Activated naive CD4-positive, alpha-beta T cell treated with anti-CD3 and anti-CD28 coated beads, Interleukin-2, amount 10 ng/mL, durations not matched to agents 7 days and 5 days (primary cell): ENCODE measurements around the gene UBE2J2.

Experiments
- CTCF ChIA-PET: fragments of 350-600 bp; sonication (Branson Sonifier 250); formaldehyde crosslinking; loops from one replicate; lab custom pipeline; 2021; ENCODE audit warnings: antibody characterized with exemption; lab: Charles Lee
- DNase-seq: peaks from one replicate; pipeline ENCODE4 v3.0.0-alpha.2; 2020
- H3K27ac Mint-ChIP-seq: one replicate; pipeline ENCODE4 v1.8.0; 2021; ENCODE audit warnings: mild to moderate bottlenecking, moderate library complexity, mixed read lengths
- H3K27me3 Mint-ChIP-seq: one replicate; pipeline ENCODE4 v1.8.0; 2021; ENCODE audit warnings: mild to moderate bottlenecking, mixed read lengths
- H3K36me3 Mint-ChIP-seq: one replicate; pipeline ENCODE4 v1.8.0; 2021; ENCODE audit warnings: mixed read lengths
- H3K4me1 Mint-ChIP-seq: one replicate; pipeline ENCODE4 v1.8.0; 2021; ENCODE audit warnings: mixed read lengths
- H3K4me3 Mint-ChIP-seq: one replicate; pipeline ENCODE4 v1.8.0; 2021; ENCODE audit warnings: mild to moderate bottlenecking, moderate library complexity, mixed read lengths
- H3K9me3 Mint-ChIP-seq: one replicate; pipeline ENCODE4 v1.8.0; 2021; ENCODE audit warnings: mixed read lengths

The UBE2J2 gene

DNA sequence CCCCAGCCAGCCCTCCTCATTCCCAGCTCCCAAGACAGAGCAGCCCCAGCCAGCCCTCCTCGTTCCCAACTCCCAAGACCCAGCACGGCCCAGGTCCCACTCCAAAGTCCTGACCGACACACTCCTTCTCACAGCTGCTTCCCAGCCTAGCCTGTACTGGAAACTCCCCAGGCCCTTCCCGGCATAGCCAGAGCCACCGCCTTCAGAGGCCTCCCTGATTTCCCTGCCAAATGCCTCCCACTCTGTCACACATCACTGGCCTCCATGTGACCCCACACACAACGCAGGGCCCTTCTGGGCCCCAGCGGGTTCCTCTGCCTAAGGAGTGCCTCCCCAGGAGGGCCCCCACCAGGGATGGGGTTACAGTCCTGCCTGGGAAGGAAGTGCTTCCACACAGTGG lies 2.8 kb downstream of the UBE2J2 start:
- Mint-ChIP-seq H3K36me3 (peaks cover 40% of the 10 kb centered on the region), H3K27ac (peak overlapping the region; percentile 29), H3K4me3 (peak overlapping the region; percentile 51), H3K9me3 (no peaks in the 10 kb centered on the region), H3K27me3 (no peaks in the 10 kb centered on the region), H3K4me1 (peaks cover 43% of the 10 kb centered on the region)
- DNase-seq, result no peak
- CTCF ChIA-PET, result interaction anchor here (1.1 kb wide), 2 partner anchors 148 to 286 kb away, joined by 3 read pairs; no protein-coding TSS in a partner anchor

DNA sequence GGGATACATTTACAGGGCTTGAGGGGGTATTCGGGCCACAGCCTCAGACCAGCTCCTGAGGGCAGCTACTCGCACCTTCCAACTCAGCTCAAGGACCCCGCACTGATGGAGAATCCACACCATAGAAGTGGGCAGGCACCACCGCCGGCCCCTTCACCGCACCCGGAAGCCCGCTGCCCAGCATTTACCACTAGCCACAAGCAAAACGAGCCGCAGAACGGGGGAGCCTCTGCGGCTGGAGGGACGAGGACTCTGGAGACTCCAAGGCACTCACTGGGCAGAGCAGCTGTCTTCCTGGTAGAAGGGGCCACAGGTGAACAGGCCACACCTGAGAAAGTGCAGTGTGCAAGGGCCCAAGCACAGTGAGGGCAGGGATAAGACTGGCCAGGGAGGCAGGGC lies 5.4 kb downstream of the UBE2J2 start:
- Mint-ChIP-seq H3K4me3 (no peak overlapping the region), H3K9me3 (no peaks in the 10 kb centered on the region), H3K27me3 (no peaks in the 10 kb centered on the region), H3K27ac (no peak overlapping the region), H3K36me3 (peaks cover 47% of the 10 kb centered on the region), H3K4me1 (peaks cover 35% of the 10 kb centered on the region)
- DNase-seq, result no peak
- CTCF ChIA-PET, result interaction anchor here (1.5 kb wide), 1 partner anchor 146 kb away, joined by 3 read pairs; no protein-coding TSS in a partner anchor

DNA sequence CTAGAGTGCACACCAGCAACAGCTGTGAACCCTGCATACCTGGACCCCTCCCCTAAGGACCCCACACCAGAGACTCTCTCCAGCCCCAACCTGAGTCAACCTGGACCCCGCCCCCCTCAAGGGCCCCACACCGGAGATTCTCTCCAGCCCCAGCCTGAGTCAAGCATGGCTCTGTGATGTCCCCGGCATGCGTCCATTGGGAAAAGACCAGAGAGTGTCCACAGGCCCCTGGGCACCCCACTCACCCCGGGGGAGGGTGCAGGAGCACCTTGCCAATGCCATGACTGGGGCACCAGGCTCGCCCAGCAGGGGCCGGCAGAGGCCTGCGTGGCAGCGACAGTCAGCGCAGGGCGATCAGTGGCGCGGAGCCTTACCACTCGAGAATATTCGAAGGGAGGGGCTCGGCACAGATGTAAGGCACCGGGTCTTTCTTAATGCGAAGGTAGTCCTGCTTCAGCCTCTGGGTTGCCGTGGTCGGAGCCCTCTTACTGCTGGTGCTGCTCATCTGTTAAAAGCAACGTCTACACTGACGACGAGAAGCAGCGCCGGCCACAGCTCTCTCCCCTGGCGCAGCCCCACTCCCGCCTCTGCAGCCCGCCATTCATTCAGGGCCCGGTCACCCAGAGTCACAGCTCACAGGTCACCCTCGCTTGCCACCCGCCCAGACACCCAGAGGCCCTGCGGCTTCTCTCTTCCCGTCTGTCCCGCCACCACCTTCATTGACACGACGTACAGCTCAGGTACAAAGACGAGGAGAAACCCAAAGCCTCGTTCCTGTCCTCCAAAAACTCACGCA lies 6.0 kb downstream of the UBE2J2 start:
- H3K4me1 Mint-ChIP-seq, result peaks cover 31% of the 10 kb centered on the region
- DNase-seq, result no peak
- H3K27me3 Mint-ChIP-seq, result no peaks in the 10 kb centered on the region
- H3K4me3 Mint-ChIP-seq, result no peak overlapping the region
- H3K27ac Mint-ChIP-seq, result no peak overlapping the region
- peaks cover 45% of the 10 kb centered on the region for H3K36me3 Mint-ChIP-seq
- H3K9me3 Mint-ChIP-seq, result no peaks in the 10 kb centered on the region
- CTCF ChIA-PET, result interaction anchor here (1.5 kb wide), 1 partner anchor 145 kb away, joined by 3 read pairs; no protein-coding TSS in a partner anchor

DNA sequence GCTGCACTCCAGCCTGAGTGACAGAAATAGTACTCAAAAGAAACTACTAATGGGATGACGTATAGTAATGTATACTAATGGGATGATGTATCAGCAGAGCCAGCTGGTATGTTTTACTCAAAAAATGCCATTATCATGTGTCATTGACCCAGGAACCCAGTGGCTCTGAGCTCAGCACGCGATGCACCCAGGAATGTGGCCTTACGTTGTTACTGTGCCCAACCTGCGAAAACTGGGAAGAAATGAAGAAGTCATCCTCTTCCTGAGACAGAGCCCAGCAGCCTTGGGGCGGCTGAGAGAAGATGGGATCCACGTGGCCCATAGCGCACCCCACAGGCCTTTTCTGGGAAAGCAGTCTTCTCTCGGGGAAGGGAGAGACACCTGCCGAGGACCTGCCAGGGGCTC lies 8.8 kb downstream of the UBE2J2 start:
- no peak overlapping the region for H3K27ac Mint-ChIP-seq
- H3K4me3 Mint-ChIP-seq, result no peak overlapping the region
- peaks cover 16% of the 10 kb centered on the region for H3K4me1 Mint-ChIP-seq
- H3K9me3 Mint-ChIP-seq, result no peaks in the 10 kb centered on the region
- no peaks in the 10 kb centered on the region for H3K27me3 Mint-ChIP-seq
- H3K36me3 Mint-ChIP-seq, result peaks cover 38% of the 10 kb centered on the region
- CTCF ChIA-PET, result interaction anchor here (2.7 kb wide), 1 partner anchor 143 kb away, joined by 17 read pairs; no protein-coding TSS in a partner anchor
- DNase-seq, result no peak

DNA sequence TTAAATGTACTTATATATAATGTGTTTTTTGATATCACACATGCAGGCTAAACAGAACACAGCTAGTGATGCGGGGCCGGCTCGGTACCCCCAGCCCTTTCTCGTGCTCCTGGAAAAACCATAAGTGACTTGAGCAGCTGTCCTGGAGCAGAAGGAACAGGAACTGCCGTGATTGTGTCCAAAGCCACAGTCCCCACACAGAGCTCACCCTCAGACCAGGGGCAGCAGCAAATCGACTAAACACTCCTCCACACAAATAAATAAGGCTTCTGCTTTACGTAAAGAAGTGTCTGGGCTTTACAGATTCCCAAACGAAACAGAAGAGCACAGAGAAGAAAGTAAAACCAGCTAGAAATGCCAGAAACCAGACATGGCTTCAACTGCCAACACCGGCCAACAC lies 9.6 kb downstream of the UBE2J2 start:
- Mint-ChIP-seq H3K4me1 (peaks cover 13% of the 10 kb centered on the region), H3K9me3 (no peaks in the 10 kb centered on the region), H3K4me3 (no peak overlapping the region), H3K27me3 (no peaks in the 10 kb centered on the region), H3K27ac (no peak overlapping the region), H3K36me3 (peaks cover 43% of the 10 kb centered on the region)
- CTCF ChIA-PET, result interaction anchor here (2.7 kb wide), 1 partner anchor 142 kb away, joined by 17 read pairs; no protein-coding TSS in a partner anchor
- no peak for DNase-seq

DNA sequence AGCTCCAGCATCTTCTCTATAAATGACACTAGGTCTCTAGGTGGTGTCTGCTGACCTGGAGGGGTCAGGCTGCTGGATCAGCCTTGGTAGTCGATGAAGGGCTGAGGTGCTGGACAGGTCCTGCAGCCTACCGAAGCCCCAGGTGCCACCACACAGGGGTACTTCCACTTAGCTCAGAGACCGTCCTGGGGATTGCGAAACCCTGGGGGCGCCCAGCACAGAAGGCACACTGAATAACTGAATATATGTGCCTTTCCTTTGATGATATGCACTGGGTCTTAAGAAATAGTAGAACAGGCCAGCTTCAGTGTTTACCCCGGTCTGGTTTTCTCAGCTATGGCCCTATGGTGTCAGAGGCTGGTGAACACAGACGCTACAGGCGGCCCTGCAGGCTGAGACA lies 10.9 kb downstream of the UBE2J2 start:
- Mint-ChIP-seq H3K4me3 (no peak overlapping the region), H3K27ac (no peak overlapping the region), H3K4me1 (peaks cover 14% of the 10 kb centered on the region), H3K36me3 (peaks cover 45% of the 10 kb centered on the region), H3K9me3 (no peaks in the 10 kb centered on the region), H3K27me3 (no peaks in the 10 kb centered on the region)
- no peak for DNase-seq
- CTCF ChIA-PET, result no interaction called here

DNA sequence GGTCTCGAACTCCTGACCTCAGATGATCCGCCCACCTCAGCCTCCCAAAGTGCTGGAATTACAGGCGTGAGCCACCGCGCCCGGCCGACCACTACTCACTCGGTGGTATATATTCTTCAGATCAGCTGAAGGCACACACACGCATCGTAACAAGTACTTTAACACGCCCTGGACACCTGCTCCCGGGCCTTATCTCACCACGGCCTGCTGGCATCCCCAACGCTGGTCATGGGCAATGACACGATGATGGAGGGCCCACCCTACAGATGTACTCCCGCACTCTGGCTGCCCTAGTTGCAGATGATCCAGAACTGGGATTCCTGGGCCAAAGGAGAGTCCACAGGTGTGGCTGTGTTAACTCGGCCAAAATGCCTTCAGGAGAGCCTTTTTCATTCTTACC lies 11.6 kb downstream of the UBE2J2 start:
- Mint-ChIP-seq H3K9me3 (no peaks in the 10 kb centered on the region), H3K27ac (no peak overlapping the region), H3K27me3 (no peaks in the 10 kb centered on the region), H3K36me3 (peaks cover 44% of the 10 kb centered on the region), H3K4me1 (peaks cover 16% of the 10 kb centered on the region), H3K4me3 (no peak overlapping the region)
- CTCF ChIA-PET, result interaction anchor here (1.9 kb wide), 1 partner anchor 140 kb away, joined by 9 read pairs; no protein-coding TSS in a partner anchor
- DNase-seq, result no peak

DNA sequence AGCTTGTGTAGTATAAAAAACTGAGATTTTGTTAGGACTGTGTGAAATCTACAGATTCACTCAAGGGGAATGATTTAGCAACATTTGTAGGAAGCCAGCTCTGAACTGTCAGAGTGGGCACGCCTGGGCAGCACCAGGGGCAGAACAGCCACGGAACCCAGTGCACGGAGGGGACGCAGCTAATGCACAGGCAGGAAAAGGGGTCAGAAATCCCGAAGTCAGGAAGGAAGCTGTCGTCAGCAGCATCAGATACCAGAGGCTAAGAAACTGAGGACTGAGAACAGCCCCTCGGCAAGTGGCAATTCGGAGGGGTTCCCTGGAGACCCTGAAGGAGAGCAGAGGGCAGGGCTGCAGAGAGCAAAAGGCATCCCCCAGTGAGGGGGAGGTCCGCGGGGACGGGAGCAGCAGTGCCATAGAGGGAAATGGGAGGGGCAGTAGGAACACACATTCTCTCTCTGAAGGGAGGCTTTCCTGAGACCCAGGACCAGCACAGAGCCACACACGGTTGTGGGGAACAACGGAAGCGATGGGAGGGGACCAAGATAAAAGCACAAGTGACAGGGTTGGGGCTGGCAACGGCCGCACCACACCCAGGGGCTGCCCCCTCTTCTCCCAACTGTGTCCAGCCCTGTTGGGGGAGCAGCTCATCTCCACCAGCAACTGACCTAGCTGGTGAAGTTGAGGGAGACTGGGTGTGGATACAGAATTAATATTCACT lies 12.7 kb downstream of the UBE2J2 start:
- no peaks in the 10 kb centered on the region for H3K27me3 Mint-ChIP-seq
- CTCF ChIA-PET, result interaction anchor here (1.1 to 1.9 kb wide), 2 partner anchors 23 to 139 kb away, joined by 3 to 9 read pairs; no protein-coding TSS in a partner anchor
- H3K9me3 Mint-ChIP-seq, result no peaks in the 10 kb centered on the region
- DNase-seq, result no peak
- H3K4me1 Mint-ChIP-seq, result peaks cover 16% of the 10 kb centered on the region
- H3K4me3 Mint-ChIP-seq, result no peak overlapping the region
- H3K36me3 Mint-ChIP-seq, result peaks cover 45% of the 10 kb centered on the region
- H3K27ac Mint-ChIP-seq, result peak overlapping the region; percentile 85

DNA sequence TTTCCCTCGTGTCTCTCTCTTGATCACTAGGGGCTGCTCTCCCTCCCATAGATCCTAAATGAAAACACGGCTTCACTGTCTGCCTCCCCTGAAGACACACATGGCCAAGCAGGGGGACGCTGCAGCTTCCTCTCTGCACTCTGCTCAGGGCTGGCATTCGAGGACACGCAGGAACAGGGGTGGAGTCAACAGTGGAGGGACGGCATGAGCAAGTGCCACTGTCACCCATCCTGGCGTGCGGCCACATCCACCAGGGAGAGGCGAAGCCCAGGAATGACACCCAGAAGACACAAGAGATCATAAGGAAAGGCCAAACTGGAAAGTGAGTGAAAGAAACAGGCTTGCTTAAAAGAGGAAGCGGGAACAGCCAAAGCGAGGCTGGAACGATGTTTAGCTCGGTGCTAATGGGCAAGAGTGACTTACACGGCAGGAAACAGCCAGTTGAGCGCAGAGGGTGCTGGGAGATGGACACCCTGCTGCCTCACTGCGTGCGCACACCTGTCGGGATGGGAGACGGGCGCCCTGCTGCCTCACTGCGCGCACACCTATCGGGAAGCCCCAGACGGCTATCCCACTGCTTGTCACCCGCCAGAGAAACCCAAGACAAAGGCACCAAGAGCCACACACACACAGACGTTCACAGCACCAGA lies 13.6 kb downstream of the UBE2J2 start:
- Mint-ChIP-seq H3K36me3 (peaks cover 44% of the 10 kb centered on the region), H3K27me3 (no peaks in the 10 kb centered on the region), H3K27ac (peak overlapping the region; percentile 3), H3K4me1 (peaks cover 16% of the 10 kb centered on the region), H3K9me3 (no peaks in the 10 kb centered on the region), H3K4me3 (no peak overlapping the region)
- DNase-seq, result no peak
- CTCF ChIA-PET, result interaction anchor here (1.1 kb wide), 1 partner anchor 22 kb away, joined by 3 read pairs; no protein-coding TSS in a partner anchor

DNA sequence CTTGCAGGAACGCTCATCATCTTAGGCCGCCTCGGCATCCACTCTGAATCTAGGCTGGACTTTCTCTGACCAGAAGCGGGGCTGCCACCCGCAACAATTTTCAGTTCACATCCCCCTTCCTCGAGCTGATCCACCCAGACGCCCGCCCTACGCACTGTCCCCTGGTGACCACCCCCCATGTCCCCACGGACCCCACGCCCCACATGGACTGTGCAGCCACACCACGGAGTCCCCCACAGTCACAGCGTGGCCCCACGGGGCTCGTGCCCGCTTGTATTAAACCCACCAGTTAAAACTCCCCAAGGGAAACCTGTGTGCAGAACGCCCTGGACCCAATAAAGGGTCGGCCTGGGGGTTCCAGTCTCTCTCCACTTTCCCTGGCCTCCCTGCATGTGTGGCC lies 14.1 kb downstream of the UBE2J2 start:
- H3K27me3 Mint-ChIP-seq, result no peaks in the 10 kb centered on the region
- no peaks in the 10 kb centered on the region for H3K9me3 Mint-ChIP-seq
- no peak overlapping the region for H3K4me3 Mint-ChIP-seq
- DNase-seq, result no peak
- H3K36me3 Mint-ChIP-seq, result peaks cover 46% of the 10 kb centered on the region
- H3K27ac Mint-ChIP-seq, result peak overlapping the region; percentile 3
- peaks cover 16% of the 10 kb centered on the region for H3K4me1 Mint-ChIP-seq
- CTCF ChIA-PET, result no interaction called here

DNA sequence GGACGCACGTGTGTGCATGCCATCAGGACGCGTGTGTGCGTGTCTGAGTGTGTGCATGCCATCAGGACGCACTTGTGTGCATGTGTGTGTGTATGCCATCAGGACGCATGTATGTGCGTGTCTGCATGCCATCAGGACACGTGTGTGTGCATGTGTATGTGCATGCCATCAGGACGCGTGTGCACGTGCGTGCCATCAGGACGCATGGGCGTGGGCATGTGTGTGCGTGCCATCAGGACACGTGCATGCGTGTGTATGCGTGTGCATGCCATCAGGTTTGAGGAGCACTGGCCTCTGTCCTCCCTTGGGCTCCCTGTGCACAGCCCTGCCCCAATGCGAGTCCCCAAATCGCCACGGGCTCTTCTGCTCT lies 14.6 kb downstream of the UBE2J2 start:
- Mint-ChIP-seq H3K27ac (no peak overlapping the region), H3K27me3 (no peaks in the 10 kb centered on the region), H3K36me3 (peaks cover 45% of the 10 kb centered on the region), H3K4me3 (no peak overlapping the region), H3K4me1 (peaks cover 16% of the 10 kb centered on the region), H3K9me3 (no peaks in the 10 kb centered on the region)
- DNase-seq, result no peak
- CTCF ChIA-PET, result no interaction called here

DNA sequence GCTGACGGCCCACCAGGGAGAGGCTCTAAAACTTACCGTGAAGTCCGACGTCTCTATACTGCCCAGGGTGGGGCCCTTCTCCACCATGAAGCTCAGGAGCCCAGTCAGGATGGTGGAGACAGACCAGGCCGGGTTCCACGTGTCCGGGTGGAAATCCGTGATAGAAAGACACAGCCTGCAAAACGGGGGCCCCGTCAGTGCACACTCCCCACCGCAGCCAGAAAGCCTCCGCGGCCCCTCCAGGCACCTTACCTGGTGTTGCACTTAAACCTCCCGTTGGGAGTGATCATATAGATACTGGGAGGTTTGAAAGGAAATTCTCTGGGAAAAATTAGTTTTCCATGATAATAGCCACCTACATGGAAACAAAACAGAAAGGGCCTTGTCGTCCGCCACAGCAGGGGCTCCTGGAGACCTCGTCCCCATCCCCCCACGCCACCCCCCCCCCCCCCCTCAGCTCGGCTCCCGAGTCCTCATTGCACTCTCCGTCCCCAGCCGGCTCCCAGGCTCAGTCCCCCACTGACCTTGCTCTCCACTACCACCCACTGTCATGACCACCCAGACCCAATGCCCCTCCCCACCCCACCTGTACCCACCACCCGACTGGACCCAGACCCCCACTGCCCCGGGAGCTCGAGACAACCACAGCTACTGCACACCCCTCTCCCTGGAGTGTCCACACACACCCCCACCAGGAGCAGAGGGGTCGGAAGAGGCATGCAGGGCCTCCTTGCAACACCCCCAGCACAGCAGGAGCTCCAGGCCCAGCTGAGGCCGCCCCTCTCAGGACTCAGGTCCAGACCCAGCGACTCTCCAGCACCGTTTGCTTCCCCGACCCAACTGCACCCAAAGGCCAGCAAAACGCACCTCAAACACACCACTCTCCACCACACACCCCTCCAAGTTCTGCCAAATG lies 16.4 kb downstream of the UBE2J2 start:
- H3K9me3 Mint-ChIP-seq, result no peaks in the 10 kb centered on the region
- H3K36me3 Mint-ChIP-seq, result peaks cover 51% of the 10 kb centered on the region
- H3K4me3 Mint-ChIP-seq, result no peak overlapping the region
- no peak overlapping the region for H3K27ac Mint-ChIP-seq
- CTCF ChIA-PET, result interaction anchor here (0.6 kb wide), 1 partner anchor 132 kb away, joined by 3 read pairs; no protein-coding TSS in a partner anchor
- peaks cover 12% of the 10 kb centered on the region for H3K4me1 Mint-ChIP-seq
- no peaks in the 10 kb centered on the region for H3K27me3 Mint-ChIP-seq
- no peak for DNase-seq

DNA sequence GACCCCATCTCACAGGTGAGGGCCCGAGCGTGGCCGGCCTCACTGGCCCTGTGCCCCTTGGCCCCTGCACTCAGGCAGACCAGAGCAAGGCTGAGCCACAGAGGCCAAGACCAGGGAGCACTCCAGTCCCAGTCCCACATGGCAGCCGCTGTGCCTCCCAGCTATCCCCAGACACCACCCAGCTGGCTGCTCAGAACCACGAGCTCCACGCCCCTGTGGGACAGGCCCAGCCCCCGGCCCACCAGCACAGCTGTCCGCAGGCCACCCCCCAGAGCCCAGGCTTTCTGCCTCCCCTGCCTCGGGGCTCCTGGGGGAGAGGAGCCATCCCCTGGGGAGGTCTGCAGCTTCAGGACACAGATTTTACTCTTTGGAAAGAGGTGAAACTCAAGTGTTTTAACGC lies 18.0 kb downstream of the UBE2J2 start:
- Mint-ChIP-seq H3K36me3 (peaks cover 50% of the 10 kb centered on the region), H3K9me3 (no peaks in the 10 kb centered on the region), H3K27me3 (no peaks in the 10 kb centered on the region), H3K4me3 (no peak overlapping the region), H3K27ac (no peak overlapping the region), H3K4me1 (peaks cover 14% of the 10 kb centered on the region)
- CTCF ChIA-PET, result no interaction called here
- DNase-seq, result no peak
